Measurements from ENCODE around the gene HNRNPL. TPM values are rescaled to one million over a fixed set of nuclear protein-coding genes. Genes with fewer than 3 reads are reported as not detected.

HNRNPL gene
- total RNA-seq, 1 experiment from 2014 or later: 710 TPM

DNA sequence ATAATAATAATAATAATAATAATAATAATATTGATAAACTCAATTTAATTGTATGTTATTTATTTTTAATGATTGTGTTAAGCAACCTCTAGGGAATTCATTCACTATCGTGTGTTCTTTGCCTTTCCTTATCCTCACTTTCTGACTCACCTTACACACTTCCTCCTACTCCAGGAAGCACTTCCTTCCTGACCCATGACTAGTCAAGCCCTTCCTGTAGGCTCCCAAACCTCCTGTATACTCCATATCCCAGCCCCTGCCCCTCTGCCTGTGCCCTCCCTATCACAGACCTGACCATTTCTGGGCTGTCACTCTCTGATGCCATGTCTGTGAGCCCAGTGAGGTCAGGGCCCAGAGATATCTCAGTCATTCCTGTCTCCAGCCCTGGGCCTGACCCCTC lies 44.6 kb downstream of the HNRNPL start:
- no peak overlapping the region for H2BK5ac ChIP-seq (ENCODE audit: insufficient read length, low read length)
- no peaks in the 10 kb centered on the region for H3K9me3 ChIP-seq (ENCODE audit: control insufficient read depth, low read depth, low read length)
- H3K14ac ChIP-seq (ENCODE audit: insufficient read depth, low read length): no peak overlapping the region; the same call in 1 of the 2 replicates
- H3K27me3 ChIP-seq (ENCODE audit: insufficient read depth, low read length): no peaks in the 10 kb centered on the region
- TF ChIP-seq, protein P1, sequence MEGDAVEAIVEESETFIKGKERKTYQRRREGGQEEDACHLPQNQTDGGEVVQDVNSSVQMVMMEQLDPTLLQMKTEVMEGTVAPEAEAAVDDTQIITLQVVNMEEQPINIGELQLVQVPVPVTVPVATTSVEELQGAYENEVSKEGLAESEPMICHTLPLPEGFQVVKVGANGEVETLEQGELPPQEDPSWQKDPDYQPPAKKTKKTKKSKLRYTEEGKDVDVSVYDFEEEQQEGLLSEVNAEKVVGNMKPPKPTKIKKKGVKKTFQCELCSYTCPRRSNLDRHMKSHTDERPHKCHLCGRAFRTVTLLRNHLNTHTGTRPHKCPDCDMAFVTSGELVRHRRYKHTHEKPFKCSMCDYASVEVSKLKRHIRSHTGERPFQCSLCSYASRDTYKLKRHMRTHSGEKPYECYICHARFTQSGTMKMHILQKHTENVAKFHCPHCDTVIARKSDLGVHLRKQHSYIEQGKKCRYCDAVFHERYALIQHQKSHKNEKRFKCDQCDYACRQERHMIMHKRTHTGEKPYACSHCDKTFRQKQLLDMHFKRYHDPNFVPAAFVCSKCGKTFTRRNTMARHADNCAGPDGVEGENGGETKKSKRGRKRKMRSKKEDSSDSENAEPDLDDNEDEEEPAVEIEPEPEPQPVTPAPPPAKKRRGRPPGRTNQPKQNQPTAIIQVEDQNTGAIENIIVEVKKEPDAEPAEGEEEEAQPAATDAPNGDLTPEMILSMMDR (conservative IDR thresholded peaks at IDR 0.05): no peak
- H3K4me2 ChIP-seq (ENCODE audit: insufficient read depth, insufficient read length, low read length): no peak overlapping the region
- no peak overlapping the region for H3K23ac ChIP-seq (ENCODE audit: insufficient read length, low read depth, low read length)
- no peak overlapping the region for H3K27ac ChIP-seq (ENCODE audit: insufficient read length, low read depth, low read length)
- no peak overlapping the region for H2BK20ac ChIP-seq (ENCODE audit: low read depth, low read length, poor library complexity, severe bottlenecking)
- H4K20me1 ChIP-seq (ENCODE audit: control insufficient read depth, insufficient read depth, insufficient read length): no peaks in the 10 kb centered on the region
- no peak overlapping the region for H3K18ac ChIP-seq (ENCODE audit: insufficient read length, low read depth, low read length)
- no peak overlapping the region; the same call in 1 of the 2 replicates for H3K4ac ChIP-seq (ENCODE audit: low read depth, low read length)
- no peak overlapping the region for H2AFZ ChIP-seq (ENCODE audit: low read length)
- H2AK5ac ChIP-seq (ENCODE audit: insufficient read length, low read length): no peak overlapping the region
- H3K9ac ChIP-seq (ENCODE audit: extremely low read depth, insufficient read length, low read length): no peak overlapping the region
- H3K36me3 Mint-ChIP-seq (ENCODE audit: insufficient read depth in 1 of 3, low read depth in 3 of 3): peaks cover 0 to 5% (median 2%) of the 10 kb centered on the region in 3 experiments; a peak in 3 of 7 replicates
- peaks cover 0 to 3% of the 10 kb centered on the region in 2 experiments; a peak in 2 of 5 replicates for H3K9me3 Mint-ChIP-seq
- H3K4me3 Mint-ChIP-seq: peak overlapping the region in 1 of 2 experiments; percentile 25; a peak in 1 of 5 replicates
- H4K5ac ChIP-seq (ENCODE audit: insufficient read length, low read depth, low read length): no peak overlapping the region
- H4K91ac ChIP-seq (ENCODE audit: insufficient read length, low read depth, low read length): no peak overlapping the region
- no peak overlapping the region for H3T11ph ChIP-seq (ENCODE audit: low read length)
- H3K23me2 ChIP-seq (ENCODE audit: insufficient read length, low read depth, low read length, poor library complexity, severe bottlenecking): no peaks in the 10 kb centered on the region
- H2BK12ac ChIP-seq (ENCODE audit: insufficient read length, low read depth, low read length): no peak overlapping the region
- H3K4me1 Mint-ChIP-seq: peaks cover 0 to 3% of the 10 kb centered on the region in 2 experiments; a peak in 1 of 4 replicates
- H3K27me3 Mint-ChIP-seq (ENCODE audit: low read depth): peaks cover 6% of the 10 kb centered on the region
- WGBS (ENCODE audit: extremely low coverage, insufficient read length, low lambda C conversion rate): no CpG with 5 or more reads among the region's 1 CpG
- no peak overlapping the region for H3K27ac Mint-ChIP-seq
- no peak overlapping the region for H4K8ac ChIP-seq (replicated peaks; ENCODE audit: insufficient read length, low read depth, low read length)
- no peak overlapping the region for H3K56ac ChIP-seq (ENCODE audit: insufficient read length, low read depth, low read length)
- no peaks in the 10 kb centered on the region for H3K4me1 ChIP-seq (ENCODE audit: insufficient read depth, low read length)
- H2BK15ac ChIP-seq (ENCODE audit: low read depth, low read length): no peak overlapping the region
- DNase-seq: no peak
- H3K79me1 ChIP-seq (ENCODE audit: insufficient read depth, low read depth, low read length, poor library complexity, severe bottlenecking): no peaks in the 10 kb centered on the region
- no peaks in the 10 kb centered on the region for H3K79me2 ChIP-seq (ENCODE audit: insufficient read depth, low read length)
- no peak overlapping the region for H2BK120ac ChIP-seq (ENCODE audit: low read depth, low read length, poor library complexity, severe bottlenecking)
